ENCODE results near the gene ZNF432.
"Not testable (repeated sequence)": the region's sequence is repeated elsewhere in the genome, so short reads cannot be mapped to it uniquely, and the experiment has no call there.

Gene ZNF432

GRCh38 chr19:52048555-52049501 lies at the start of gene ZNF432:
Gene ZNF432, minus strand, starts transcription at chr19:52048838. Its CDS starts 1,970 bp downstream, at chr19:52046868.
- peak; percentile 70 for DNase-seq (ENCODE audit: low spot score)

DNA sequence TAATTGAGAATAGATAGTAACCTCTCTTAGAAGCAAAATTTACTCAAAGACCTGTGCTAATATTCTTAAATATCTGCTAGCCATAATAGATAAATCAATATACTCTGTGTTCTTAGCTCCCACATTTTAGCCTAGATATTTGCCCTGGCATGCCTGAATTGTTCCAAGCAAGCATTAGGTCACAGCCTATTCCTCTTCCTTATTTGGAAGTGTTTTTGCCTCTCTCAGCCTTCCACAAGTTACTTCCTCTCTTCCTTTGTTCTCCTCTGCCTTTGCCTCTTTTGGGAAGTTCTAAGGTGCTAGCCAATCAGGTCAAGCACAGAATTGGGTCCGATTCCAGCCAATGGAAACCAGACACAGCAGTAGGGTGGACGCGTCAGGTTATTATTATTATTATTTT lies 47.8 kb upstream of the ZNF432 start:
- not testable (repeated sequence) for DNase-seq (ENCODE audit: low spot score)

DNA sequence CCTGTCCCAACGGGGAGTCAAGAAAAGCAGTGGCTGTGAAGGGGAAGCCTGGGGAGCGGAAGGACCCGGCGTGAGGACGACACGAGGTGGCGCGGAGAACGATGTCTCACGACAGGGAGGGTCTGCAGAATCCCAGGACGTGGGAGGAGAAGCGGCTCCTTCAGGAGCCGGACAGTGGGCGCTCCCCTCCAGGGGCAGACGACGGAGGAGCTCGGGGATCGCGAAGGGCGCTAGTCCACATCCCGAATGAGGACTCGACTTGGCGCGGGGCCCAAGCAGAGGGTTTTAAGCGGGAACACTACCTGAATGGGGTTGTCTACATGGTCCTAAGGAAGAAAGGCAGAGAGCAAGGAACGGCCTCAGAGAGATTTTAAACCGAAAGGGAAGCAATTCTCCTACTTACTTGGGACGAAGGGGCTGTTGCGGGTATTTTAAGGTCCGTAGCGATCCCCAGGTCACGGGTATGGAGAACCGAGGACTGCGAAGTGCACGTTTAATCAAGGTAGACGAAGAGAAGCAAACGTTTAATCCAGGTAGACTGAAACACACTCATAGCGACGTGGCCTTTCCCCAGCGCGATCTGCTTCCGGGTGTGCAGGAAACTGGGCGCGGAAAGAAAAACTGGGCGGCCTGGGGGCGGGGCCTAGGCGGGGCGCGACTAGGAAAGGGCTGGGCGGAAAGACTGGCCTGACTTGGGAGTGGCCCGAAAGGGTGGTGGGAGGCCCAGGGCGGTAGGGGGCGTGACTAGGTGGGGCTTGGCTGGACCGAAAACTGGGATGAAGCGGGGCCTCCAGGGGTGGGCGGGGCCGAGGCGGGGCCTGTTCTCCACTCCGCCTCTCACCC lies 46.8 kb upstream of the ZNF432 start, which contains the start of gene ZNF841:
TSS of gene ZNF841 (minus strand) at position 594 of the 843 bp plus-strand sequence. CDS start 10,964 bp downstream, outside the sequence.
- DNase-seq (ENCODE audit: low spot score) = peak; percentile 69

DNA sequence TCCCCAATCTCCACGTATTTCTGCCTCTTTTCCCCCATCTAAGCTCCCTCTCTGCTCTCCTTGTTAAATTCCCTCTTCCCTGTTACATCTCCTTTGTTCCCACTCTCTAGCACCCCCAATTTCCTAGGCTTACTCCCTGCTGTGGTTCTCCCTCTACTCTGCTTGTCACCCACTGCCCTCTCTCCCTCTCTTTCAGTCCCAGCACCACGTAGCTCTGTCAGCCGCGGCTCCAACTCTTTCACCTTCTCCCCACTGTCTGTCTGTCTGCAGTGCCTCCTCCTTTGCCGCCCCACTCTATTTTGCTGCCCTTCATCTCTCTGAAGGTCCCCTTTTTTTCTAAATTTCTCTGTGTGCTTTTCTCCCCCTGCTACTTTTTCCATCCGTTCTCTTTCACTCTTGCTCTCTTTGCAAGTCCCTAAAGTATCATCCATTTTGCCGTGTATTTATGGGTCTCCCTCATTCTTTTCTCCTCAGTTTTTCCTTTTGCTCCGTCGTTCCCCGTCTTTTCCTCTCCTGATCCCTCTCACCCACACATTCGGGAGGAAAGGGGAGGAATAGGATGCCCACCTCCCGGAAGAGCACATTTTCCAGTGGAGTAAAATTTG lies 46.0 kb upstream of the ZNF432 start:
- DNase-seq (ENCODE audit: low spot score) = no peak

DNA sequence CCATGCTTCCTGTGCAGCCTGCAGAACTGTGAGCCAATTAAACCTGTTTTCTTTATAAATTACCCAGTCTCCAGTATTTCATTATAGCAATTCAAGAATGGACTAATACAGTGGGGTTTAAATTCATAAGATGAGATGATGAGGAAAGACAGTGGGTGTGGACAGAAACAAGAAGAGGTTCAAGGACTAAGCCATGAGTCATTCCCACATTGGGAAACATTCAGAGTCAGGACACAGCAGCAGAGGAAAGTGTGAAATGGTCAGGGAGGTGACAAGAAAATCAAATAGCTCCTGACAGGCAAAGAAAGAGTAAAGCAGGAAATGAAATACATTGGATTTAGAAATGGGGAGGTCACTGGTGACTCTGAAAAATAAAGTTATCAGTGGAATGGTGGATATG lies 37.8 kb upstream of the ZNF432 start:
- no peak for DNase-seq (ENCODE audit: low spot score)

DNA sequence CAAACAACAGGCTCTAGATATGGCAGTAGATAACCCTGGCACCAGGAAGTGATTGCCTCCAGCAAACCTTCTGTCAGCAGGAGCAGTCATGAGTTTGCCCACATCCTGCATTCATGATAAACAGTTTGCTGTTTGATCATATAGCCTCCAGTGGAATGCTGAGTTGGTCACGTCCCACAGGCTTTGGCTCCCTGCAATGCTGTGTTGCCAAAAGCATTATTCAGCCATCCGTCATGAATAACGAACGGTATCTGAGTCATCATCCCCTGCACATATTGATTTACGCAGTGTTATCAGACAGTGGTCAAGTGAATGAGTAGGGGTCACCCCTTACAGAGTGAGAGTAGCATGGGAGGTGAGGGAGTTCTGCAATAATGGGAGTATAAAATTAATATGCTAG lies 21.9 kb upstream of the ZNF432 start:
- no peak for DNase-seq (ENCODE audit: low spot score)

DNA sequence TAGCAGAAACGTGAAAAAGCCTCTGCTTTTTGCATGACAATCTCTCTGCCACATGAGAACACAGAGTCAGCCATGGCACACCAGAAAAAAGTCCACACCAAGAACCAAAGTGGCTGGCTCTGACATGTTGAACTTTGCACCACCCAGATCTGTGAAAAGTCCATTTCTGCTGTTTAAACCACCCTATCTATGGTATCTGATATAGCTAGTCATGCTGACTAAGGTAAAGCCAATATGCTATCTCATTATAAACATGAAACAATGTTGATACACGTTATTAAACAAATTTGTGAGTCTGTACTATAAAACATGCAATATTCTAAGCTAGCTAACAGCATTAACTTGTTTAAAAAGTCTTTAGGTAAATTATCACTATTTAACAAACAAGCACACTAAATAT lies 21.0 kb upstream of the ZNF432 start:
- DNase-seq (ENCODE audit: low spot score) = no peak

DNA sequence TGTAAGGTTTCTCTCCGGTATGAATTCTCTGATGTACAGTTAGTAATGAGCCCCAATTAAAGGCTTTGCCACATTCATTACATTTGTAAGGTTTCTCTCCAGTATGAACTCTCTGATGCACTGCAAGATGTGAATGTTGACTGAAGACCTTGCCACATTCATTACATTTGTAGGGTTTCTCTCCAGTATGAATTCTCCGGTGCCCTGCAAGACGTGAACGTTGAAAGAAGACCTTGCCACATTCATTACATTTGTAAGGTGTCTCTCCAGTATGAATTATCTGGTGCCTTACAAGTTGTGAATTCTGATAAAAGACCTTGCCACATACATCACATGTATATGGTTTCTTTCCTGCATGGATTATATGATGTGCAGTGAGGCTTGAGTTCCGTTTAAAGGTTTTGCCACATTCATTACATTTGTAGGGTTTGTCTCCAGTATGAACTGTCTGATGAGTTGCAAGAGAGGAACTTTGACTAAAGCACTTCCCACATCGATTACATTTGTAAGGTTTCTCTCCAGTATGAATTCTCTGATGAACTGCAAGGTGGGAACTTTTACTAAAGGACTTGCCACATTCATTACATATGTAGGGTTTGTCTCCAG lies 17.7 kb upstream of the ZNF432 start:
- no peak for DNase-seq (ENCODE audit: low spot score)

DNA sequence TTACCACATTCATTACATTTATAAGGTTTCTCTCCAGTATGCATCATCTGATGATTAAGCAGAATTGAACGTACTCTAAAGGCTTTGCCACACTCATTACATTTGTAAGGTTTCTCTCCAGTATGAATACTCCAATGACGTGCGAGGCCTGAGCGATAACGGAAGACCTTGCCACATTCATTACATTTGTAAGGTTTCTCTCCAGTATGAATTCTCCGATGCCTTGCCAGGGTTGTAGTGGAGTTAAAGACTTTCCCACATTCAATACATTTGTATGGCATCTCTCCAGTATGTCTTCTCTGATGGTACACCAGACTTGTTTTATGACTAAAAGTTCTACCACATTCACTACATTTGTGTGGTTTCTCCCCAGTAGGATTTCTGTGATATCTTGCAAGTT lies 16.8 kb upstream of the ZNF432 start:
- DNase-seq (ENCODE audit: low spot score) = no peak

DNA sequence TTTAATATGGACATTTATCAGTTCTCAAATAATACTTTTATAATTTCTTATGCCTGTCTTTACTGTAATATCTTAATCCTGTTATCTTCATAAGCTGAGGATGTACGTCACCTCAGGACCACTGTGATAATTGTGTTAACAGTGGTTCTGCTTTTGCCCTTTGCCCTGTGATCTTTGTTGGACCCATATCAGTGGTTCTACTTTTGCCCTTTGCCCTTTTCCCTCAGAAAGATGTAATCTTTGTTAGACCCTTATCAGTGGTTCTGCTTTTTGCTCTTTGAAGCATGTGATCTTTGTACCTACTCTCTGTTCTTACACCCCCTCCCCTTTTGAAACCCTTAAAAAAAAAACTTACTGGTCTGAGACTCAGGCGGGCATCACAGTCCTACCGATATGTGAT lies 7.8 kb upstream of the ZNF432 start:
- DNase-seq (ENCODE audit: low spot score) = not testable (repeated sequence)

DNA sequence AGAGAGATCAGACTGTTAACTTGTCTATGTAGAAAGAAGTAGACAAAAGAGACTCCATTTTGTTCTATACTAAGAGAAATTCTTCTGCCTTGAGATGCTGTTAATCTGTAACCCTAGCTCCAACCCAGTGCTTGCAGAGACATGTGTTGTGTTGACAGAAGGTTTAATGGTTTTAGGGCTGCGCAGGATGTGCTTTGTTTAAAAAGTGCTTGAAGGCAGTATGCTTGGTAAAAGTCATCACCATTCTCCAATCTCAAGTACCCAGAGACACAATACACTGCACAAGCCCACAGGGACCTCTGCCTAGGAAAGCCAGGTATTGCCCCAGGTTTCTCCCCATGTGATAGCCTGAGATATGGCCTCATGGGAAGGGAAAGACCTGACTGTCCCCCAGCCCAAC lies 3.1 kb upstream of the ZNF432 start:
- DNase-seq (ENCODE audit: low spot score) = not testable (repeated sequence)

- no peak for DNase-seq (ENCODE audit: low spot score)
Observed at GRCh38 chr19:52039169-52039568, 9.5 kb downstream of the ZNF432 start.

GRCh38 chr19:52034051-52034728 lies 14.4 kb downstream of the ZNF432 start:
- DNase-seq (ENCODE audit: low spot score) = no peak

- DNase-seq (ENCODE audit: low spot score) = no peak
Observed at GRCh38 chr19:52028780-52029123, 19.9 kb downstream of the ZNF432 start.

- DNase-seq (ENCODE audit: low spot score) = peak; percentile 59
Observed at GRCh38 chr19:52028027-52028779, 20.4 kb downstream of the ZNF432 start, which contains the start of gene ZNF614. Gene ZNF614, minus strand, starts transcription at chr19:52028379. Its CDS starts 2,634 bp downstream, at chr19:52025745.

GRCh38 chr19:52026255-52026990 lies 22.2 kb downstream of the ZNF432 start:
- DNase-seq (ENCODE audit: low spot score) = not testable (repeated sequence)

- not testable (repeated sequence) for DNase-seq (ENCODE audit: low spot score)
Observed at GRCh38 chr19:52024478-52024877, 24.2 kb downstream of the ZNF432 start.

DNA sequence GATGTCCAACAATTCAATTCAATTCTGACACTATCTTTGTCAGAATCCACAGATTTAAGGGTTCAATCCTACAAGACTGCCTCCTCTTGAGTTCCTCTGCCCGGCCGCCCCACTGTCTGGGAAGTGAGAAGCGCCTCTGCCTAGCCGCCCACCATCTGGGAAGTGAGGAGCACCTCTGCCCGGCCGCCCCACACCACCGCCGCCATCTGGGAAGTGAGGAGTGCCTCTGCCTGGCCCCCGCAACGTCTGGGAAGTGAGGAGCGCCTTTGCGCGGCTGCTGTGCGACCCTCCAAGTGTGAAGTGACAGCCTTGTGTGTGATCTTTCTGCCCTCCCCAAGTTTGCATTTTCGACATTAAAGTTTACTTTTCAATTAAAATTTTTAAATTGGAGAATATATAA lies 26.4 kb downstream of the ZNF432 start:
- DNase-seq (ENCODE audit: low spot score) = no peak

- DNase-seq (ENCODE audit: low spot score) = no peak
Observed at GRCh38 chr19:52020506-52020905, 28.1 kb downstream of the ZNF432 start.

DNA sequence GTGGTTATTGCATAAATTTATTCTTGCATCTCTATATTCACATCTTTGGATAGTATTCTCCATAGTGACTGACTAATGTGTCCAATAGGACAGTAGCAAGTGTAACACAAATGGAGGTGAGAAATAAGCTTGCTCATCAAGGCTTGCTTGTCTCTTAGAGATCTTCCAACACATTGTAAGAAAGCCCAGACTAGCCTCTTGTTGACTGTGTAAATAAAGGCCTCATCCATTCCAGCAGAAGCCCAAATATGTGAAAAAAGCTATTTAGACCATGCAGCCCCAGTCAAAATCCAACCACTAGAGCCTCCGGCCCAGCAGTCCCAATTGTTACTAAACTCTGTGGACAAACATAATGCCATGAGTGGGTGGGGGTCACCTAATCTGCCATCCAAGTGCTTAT lies 38.0 kb downstream of the ZNF432 start:
- no peak for DNase-seq (ENCODE audit: low spot score)
